Measurements from ENCODE around the gene PMFBP1.

PMFBP1 gene

DNA sequence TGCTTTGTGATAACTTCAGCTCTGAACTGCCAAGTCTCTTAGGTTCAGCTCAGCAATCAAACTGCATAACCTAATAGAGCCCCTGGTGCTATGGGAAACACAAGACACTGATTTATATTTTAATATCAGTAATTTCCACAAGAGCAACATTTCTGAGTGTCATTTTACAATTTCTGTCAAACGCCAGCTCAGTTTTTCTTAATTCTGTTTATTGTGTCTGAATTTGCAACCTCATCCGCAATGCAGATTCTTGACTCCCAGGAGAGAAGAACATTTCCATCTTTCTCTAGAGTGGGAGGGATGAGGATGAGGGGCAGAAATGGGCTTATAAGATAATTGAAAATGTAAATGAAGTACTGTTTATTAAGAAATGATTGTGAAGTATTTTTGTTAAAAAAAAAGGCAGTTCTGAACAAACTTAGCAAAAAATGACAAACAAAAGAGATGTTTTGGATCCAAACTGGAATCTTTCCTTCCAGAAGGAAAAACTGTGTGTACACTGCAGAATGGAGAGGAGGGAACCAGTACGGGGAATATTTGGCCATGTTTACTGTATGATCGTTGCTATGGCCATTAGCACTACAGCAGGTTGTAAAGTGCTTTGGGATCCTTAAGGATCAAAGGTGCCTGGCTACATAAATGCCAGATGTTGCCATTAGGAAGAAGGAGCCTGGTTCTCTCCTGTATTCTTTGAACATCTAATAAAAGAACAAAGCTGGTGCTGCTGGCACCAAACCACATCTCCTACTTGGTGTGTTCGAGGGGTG lies 7.4 kb upstream of the PMFBP1 start:
- DNase-seq = no peak

DNA sequence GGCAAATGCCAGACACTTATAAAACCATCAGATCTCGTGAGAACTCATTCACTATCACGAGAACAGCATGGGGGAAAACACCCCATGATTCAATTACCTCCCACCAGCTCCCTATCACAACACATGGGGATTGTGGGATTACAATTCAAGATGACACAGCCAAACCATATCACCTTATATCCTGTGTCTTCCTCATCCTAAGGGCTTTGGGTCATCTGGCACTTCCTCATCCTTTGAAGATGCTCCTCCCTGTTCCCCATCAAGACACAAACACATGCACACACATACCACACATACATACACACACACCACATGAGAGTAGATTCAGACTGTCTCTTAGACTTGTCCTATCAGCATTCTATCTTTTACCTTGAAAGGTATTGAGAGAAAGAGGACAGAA lies 2.8 kb upstream of the PMFBP1 start:
- no peak for DNase-seq

DNA sequence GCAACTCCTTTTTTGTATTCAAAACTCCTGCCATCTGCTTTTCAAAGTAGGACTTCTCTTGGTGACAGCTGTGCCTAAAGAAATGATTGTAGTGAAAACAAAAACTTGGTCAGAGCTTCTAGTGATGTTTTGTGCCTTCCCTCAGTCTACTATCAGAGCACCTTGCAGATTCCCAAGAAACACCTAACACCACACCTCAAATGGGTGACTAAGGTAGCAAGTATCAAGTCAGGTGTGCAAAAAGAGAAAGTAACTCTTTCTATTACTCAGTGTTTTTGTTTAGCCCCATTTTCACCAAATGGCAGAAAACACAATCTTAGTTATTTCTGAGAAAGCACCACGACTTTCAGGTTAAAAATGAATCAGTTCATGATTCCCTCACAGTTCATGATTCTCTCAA lies 2.0 kb upstream of the PMFBP1 start:
- DNase-seq = no peak

DNA sequence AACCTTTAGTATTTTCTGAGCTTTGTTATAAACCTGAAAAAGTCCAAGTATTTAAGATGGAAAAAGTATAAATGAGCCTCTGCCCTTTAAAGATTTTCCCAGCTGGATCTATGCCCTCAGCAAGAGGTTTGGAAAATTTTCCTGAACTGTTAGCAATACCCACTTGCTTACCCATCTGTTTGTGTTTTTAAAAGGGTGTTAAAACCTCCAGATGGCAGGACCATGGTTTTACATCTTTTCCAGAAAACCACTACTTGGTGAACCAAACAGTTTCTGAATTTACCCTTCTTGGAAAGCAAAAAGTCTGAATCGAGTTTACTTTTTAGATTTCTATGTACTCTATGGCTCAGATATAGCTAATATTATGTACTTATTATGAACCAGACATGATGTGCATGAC lies 719 bp downstream of the PMFBP1 start:
- no peak for DNase-seq

DNA sequence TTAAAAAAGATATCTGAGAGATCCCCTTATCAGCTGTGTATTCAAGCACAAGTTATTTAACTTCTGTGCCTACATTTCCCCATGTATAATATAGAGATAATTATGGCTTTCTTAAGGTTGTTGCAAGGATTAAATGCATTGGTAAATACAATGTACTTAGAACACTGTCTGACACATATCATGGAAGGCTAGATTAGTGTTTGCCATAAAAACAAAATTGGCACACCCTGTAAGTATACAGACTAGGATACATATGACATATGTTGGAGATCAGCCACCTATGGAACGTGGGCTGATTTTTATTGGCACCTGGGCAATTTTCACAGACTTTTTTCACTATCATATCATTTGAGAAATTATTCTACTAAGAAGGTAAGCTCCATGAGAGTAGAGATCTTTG lies 2.2 kb downstream of the PMFBP1 start:
- DNase-seq = no peak

DNA sequence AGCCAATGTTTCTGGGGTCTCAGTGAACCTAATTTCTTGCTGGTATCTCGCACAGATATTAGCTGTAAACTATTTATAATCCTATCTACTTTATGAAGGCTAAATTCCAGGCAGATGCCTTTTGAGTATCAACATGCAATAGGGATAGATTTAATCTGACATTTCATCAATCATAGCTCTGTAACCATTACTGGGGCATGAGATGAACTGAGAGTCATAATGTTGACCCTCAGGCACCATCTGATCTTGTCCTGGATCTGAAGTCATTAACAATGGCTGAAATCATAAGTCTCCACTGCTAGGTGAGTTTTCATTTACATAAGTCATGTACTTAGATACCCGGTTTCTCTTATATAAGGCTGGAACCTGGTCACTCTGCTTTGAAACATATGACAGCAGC lies 3.6 kb downstream of the PMFBP1 start:
- no peak for DNase-seq

DNA sequence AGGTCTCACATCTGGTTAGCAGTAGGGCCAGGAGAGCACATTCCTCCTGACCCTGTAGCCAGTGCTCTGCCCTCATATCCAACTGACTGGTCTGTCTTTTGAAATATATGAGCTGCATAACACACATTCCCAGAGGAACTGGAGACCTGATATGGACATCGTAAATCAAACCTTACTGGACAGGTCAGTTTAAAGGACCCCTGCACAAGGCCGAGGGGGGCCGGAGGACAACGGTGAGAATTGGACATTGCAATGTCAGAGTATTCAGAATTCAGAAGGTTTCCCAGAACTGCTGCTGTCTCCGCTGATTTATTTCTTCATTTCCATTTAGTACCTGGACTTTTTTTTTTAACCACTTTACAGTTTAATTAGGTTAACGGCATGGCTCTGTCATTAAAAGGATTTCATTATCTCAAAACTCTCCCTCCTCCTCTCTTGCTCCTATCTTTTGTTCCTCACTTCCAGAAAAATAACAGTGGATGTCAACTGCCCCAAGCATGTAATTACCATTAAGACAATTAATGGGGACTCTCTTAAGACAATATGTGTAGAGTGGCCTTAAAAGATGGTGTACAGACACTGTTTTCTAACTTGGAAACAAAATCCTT lies 4.9 kb downstream of the PMFBP1 start:
- DNase-seq = no peak

DNA sequence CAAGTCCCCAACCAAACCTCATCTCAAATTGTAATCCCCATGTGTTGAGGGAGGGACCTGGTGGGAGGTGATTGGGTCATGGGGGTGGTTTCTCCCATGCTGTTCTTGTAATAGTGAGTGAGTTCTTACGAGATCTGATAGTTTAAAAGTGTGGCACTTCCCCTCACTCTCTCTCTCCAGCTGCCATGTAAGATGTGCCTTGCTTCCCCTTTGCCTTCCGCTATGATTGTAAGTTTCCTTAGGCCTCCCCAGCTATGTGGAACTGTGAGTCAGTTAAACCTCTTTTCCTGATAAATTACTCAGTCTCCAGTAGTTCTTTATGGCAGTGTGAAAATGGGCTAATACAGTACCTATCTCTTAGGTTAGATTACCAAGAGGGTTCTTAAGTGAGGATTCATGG lies 5.8 kb downstream of the PMFBP1 start:
- DNase-seq = no peak

DNA sequence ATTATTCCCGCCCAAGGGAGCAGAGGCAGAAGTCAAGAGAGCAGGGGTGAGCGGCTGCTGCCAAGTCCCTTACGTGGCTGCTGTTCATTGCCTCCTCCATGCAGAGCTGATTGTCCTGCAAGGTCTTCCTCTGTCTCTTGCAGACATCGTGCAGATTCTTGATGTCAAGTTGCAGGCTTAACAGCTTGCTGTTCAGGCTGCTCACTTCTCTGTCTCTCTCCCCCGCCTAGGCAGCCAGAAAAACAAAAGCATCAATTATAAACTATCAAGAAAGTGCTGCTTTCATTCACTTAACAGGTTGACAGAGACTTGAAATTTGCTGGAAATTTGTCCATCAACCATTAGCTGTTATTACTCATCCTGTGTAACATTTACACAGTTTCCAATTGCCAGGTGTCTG lies 7.3 kb downstream of the PMFBP1 start:
- DNase-seq = no peak

DNA sequence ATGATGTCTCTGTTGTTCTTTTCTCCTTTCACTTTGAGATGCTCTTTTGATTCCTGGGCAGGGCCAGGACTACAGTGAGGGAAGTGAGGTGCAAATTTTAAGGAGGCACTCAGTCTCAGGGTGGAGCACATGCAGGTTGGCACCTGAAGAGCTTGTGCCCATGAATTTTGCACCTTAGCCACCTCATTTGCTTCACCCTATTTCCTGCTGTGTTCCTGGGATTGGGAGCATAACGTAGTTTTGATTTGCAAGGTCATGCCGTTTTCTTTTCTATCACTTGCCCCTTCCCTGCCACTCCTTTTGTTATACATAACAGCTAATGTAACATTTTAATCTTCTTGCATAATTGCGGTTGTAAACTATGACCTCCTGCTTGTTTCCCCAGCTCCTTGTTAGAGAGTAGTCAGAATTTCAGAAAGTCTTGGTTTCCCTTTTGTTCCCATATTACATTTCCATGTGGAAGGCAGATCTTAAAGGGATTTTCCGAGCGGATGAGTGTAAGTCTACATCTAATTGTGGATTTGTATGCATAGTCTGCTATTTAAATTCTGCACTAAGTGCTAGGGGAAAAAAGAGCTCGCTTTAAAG lies 9.8 kb downstream of the PMFBP1 start:
- no peak for DNase-seq

DNA sequence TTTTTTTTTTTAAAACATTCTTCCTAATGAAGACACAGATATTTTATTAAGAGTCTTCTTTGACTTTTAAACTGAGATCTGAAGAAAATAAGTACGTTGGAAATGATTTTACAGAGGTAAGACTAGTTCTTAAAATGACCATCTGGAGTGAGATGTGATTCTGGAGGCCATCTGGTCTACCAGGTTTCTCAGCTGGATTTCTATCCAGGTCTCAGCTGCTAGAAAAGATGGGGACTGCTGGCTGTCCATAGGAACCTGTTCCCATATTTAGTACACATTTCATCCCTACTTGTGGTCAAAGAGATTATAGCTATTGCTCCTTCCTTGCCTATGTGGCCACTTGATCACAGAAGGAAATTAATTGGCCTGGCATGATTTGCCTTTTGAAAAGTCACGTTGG lies 12.2 kb downstream of the PMFBP1 start:
- no peak for DNase-seq

DNA sequence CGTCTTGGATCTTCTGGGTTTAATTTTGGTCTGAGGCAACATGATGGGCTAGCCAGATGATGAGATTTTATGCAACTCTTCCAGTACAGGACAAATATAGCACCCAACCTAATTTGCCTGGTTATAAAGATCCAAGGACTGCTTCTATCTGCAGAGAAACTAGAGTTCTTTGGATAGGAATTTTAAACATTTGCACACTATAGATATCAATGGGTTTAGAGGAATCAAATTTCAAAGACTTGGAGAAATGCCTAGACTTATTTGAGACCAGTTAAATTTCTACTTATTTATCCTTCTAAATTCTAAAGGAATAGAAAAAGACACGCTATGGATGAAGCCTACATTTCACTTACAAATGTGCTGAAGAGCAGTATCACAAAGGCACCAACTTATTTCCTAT lies 12.6 kb downstream of the PMFBP1 start:
- no peak for DNase-seq

DNA sequence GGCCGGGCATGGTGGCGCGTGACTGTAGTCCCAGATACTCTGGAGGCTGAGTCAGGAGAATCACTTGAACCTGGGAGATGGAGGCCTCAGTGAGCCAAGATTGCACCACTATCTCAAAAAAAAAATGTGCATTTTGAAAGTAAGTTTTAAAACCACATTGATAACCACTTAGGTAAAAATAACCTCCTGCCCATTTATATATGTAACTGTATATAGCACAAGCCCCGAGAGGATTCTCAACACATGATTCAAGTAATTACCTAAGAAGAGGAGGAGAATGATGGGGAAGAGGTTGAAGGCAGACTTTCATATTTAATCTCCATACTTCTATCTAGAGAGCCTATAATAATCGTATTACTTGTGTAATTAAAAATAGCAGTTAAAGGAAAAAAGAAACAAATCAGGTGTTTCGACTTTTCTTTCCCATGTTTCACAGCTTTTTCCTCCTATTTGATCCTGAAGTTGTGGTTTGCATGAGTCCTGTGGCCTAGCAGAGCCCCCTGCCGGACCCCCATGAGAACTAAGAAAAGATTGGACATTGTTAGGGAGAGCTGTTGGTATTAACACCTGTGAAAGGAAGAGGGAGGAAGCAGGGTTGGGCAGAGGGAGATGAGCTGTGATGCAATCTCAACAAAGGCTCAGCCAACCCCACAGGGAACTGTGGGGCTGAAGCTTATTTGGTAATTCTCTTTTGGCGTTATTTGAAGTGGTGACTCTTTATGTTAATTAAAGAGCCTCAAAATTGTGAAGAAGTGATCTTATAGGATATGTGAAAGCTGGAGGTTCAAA lies 22.1 kb downstream of the PMFBP1 start:
- no peak for DNase-seq

DNA sequence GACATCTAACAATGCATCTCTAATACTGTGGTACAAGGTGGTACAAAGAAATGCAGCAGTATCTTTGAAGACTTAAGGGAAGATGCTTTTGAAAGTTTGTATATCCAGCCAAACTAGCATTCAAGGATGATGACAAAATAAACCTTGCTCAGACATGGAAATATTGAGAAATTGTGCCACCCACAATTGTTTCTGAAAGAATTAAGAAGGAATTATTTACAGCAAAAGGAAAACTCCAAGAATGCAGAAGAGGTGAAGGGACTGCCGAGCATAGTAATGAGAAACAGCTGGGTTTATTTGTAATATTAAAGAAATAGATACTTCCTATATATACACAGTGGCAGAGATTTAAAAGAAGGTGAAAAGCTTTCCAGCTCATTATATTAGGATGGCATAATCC lies 29.5 kb downstream of the PMFBP1 start:
- no peak for DNase-seq

DNA sequence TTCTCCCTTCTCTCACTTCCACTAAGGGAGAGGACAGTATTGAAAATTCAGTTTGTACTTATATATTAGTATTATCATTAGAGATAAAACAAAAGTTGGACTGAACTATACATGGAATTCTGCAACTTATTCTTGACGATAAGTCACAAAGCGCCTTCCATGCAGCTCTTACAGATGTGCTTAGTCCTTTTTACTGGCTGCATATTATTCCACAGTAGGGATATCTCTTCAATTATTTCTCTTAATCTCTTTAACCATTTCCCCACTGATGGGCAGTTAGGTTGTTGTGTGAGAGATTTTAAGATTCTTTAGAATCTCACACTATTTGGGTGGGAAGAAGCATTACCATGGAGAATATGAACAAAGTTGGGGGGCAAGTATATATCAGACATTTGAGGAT lies 32.0 kb downstream of the PMFBP1 start:
- no peak for DNase-seq

DNA sequence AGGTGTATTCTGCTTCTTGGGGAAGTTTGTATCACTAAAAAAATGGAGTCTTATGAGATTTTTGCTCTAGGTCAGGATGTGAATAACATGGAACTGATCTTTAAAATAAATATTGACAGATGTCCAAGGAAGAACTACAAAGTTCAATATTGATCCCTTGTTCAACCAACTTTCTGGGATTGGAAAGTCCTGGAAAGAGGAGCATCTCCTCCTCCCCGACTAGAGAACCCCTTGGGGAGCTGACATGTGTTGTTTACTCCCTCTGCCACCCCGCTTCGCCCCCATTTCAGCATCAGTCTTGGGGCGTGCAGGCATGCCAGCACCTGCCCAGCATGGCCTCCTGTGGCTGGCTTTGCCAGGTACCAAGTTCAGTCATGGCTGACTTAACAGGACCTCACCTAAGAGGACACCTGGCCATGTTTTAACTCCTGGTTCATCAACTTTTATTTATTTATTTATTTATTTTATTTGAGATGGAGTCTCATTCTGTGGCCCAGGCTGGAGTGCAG lies 33.8 kb downstream of the PMFBP1 start:
- no peak for DNase-seq

DNA sequence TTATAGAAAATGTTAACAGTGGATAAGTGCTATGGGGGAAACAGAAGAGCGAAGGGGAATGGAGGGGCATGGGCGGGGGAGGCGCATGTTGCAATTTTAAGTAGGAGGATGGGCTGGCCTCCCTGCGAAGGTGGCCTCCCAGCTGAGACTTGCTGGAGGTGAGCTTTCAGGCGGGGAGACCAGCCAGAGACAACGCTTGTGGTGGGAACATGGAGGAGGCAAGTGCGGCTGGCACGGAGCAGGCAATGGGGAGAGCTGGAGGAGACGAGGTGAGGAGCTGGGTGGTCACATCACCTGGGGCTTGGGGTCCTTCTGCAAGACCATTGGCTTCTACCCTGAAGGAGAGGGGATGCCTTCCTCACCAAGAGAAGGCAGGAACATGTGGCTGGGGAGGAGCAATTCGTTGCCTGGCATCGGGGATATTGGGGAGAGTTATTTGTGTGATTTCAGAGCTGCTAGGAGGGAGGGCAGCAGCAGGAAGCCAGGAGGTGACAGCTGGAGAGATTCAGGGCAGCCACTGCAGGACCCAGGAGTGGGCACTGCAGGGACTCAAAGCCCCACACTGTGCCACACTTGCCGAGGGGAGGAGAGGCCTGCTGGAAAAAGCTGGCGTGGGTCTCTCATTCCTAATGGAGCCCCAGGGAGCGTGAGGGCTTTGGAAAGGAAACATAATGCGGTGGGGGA lies 34.4 kb downstream of the PMFBP1 start:
- no peak for DNase-seq

DNA sequence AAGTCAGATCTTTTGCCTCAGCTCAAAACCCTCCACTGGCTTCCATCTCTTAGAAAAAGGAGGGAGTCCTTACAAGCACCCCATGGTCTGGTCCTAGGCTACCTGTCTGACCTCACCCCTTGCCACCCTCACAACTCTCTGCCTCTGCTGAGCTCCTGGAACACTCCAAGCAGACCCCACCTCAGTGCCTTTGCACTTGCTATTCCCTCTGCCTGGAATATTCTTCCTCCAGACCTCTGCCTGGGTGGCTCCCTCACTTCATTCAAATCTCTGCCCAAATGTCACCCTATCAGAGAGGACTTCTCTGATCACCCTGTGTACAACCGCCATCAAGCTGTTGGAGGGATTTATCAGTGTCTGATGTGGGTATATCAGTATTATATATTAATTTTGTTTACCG lies 37.4 kb downstream of the PMFBP1 start:
- DNase-seq = no peak

DNA sequence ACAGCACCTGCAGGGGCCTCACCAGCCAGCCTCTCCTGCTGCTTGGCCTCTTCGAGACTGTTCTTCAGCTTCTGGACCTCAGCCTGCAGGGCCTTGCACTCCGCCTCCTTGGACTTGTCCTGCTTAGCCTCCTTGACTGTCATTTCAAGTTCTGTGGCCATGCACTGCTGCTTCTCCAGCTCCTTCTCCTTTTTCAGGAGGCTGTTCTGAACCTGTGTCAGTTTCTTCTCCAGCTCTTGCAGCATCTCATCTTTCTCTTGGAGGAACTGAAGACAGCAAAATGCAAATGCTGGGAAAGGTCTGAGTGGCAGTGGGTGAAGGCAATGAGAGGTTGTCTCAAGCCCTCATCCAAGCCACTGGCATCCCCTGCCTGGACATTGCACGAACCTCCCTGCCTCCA lies 39.2 kb downstream of the PMFBP1 start:
- no peak for DNase-seq

DNA sequence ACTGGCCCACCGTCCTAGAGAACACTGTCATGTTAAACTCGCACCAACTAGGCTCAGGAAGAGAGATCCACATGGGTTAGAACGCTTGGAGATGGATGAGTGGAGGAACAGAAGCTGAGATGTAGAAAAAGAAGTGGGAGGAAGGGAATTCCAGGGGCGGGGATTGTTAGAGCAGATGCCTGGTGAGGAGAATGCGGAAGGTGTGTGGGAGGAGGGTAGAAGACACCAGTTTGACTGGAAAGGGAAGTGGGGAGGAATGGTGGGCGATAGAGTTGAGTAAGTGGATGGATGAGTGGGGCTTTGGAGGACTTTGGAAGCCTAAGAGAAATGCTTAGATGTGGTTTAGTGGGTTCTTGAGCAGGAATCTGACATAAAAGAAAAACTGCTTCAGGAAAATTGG lies 40.9 kb downstream of the PMFBP1 start:
- DNase-seq = no peak

DNA sequence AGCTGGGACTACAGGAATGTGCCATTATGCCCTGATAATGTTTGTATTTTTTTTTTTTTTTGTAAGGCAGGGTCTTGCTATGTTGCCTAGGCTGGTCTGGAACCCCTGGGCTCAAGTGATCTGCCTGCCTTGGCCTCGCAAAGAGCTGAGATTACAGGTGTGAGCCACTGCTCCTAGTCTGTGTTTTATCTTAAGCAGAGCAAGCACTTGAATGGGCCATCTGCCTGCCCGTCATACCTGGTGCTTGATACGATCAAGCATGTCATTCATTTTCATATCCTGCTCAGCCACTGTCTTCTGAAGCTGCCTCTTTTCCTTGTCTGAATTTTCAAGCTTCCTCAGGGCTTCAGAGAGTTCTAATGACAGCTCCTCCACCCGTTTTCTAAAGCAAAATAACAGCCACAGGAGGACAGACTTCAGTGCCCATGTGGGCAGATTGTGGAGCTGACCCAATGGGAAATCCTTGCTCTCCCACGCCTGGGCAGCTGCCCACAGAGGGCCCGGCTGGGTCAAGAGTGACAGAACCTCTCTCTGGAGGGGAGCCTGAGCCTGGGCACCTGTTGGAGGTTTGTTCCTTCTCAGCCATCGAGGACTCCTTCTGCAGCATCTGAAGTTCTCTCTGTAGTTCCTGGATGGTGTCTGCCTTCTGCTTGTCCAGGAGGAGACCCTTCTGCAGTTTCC lies 41.8 kb downstream of the PMFBP1 start:
- DNase-seq = no peak

DNA sequence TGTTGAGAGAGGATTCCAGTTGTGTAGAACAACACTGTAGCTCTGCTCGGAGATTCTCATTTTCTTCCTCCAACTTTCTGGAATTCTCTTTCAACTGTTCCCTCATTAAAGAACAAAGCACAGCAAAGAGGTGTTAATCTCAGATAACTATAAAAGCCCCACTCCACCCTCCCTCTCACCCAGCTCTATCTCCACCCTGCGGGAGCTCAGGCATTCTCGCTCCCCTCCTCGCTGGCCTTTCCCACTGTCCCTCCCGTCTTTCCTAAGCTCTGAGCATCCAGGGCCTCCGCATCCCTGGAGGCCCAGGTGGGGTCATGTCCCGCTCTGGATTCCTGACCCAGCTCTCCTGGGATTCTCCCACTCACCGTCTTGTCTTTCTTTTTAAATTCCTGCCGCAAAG lies 43.3 kb downstream of the PMFBP1 start:
- no peak for DNase-seq

DNA sequence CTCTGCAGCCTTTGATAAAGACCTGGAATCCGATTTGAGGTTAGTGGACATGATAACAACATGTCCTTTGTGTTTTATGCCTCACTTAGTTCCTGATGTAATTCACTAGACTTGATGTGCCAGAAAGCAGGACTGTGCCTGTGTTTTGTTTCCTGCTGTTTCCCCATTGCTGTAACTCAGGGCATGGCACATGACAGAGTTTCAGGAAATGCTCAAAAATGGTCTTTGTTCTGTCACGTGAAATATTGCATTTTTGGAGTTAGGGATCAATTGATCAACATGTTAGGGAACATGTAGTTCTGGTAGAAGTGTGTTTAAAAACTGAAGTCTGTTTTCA lies 45.6 kb downstream of the PMFBP1 start:
- no peak for DNase-seq

Data from NCI-H748 treated with DMSO at 0.1 percent for 48 hours (cell line).